ENCODE results near the gene SPATA32. TPM values are rescaled to one million over a fixed set of nuclear protein-coding genes. Genes with fewer than 3 reads are reported as not detected.

SPATA32 gene
- total RNA-seq, 1 donor from 2014 or later: not detected

GRCh38 chr17:45246861-45247428, 14.9 kb downstream of the SPATA32 start:
- TF ChIP-seq, protein P1, sequence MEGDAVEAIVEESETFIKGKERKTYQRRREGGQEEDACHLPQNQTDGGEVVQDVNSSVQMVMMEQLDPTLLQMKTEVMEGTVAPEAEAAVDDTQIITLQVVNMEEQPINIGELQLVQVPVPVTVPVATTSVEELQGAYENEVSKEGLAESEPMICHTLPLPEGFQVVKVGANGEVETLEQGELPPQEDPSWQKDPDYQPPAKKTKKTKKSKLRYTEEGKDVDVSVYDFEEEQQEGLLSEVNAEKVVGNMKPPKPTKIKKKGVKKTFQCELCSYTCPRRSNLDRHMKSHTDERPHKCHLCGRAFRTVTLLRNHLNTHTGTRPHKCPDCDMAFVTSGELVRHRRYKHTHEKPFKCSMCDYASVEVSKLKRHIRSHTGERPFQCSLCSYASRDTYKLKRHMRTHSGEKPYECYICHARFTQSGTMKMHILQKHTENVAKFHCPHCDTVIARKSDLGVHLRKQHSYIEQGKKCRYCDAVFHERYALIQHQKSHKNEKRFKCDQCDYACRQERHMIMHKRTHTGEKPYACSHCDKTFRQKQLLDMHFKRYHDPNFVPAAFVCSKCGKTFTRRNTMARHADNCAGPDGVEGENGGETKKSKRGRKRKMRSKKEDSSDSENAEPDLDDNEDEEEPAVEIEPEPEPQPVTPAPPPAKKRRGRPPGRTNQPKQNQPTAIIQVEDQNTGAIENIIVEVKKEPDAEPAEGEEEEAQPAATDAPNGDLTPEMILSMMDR (conservative IDR thresholded peaks at IDR 0.05): peak; percentile 79
- H3K9me3 Mint-ChIP-seq: no peaks in the 10 kb centered on the region
- H3K4me3 Mint-ChIP-seq: peak overlapping the region; percentile 94
- peaks cover 13% of the 10 kb centered on the region for H3K27me3 Mint-ChIP-seq
- no peak for DNase-seq (ENCODE audit: extremely low spot score, unreplicated experiment)
- peak overlapping the region; percentile 91 for H3K27ac Mint-ChIP-seq
- no peaks in the 10 kb centered on the region for H3K36me3 Mint-ChIP-seq
- peaks cover 8% of the 10 kb centered on the region for H3K4me1 Mint-ChIP-seq (ENCODE audit: unreplicated experiment)

DNA sequence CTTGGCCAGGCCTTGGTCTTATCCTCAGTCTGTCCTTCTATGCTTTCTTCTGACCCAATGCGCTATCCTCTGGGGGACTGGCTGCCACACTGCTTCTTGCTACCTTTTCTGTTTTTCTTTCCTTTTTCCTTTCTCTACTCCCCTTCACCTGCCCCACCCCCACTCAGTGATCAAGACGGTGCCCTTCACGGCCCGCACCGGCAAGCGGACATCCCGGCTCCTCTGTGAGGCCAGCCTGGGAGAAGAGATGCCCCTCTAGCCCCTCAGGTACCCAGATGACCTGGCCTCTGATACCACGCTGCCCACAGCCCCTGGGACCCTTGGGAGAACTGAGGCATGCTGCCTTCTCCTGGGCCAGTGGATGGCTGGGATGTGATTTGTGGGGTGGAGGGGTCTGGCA, 15.6 kb downstream of the SPATA32 start:
- TF ChIP-seq, protein P1 (conservative IDR thresholded peaks at IDR 0.05): no peak
- peaks cover 13% of the 10 kb centered on the region for H3K27me3 Mint-ChIP-seq
- H3K9me3 Mint-ChIP-seq: no peaks in the 10 kb centered on the region
- peak overlapping the region; percentile 62 for H3K27ac Mint-ChIP-seq
- H3K4me3 Mint-ChIP-seq: peak overlapping the region; percentile 94
- no peaks in the 10 kb centered on the region for H3K36me3 Mint-ChIP-seq
- H3K4me1 Mint-ChIP-seq (ENCODE audit: unreplicated experiment): peaks cover 8% of the 10 kb centered on the region
- no peak for DNase-seq (ENCODE audit: extremely low spot score, unreplicated experiment)

GRCh38 chr17:45244725-45245656, 16.9 kb downstream of the SPATA32 start:
- Mint-ChIP-seq H3K4me3 (peak overlapping the region; percentile 49), H3K27ac (no peak overlapping the region), H3K27me3 (peaks cover 25% of the 10 kb centered on the region), H3K36me3 (no peaks in the 10 kb centered on the region), H3K4me1 (ENCODE audit: unreplicated experiment) (peaks cover 8% of the 10 kb centered on the region), H3K9me3 (no peaks in the 10 kb centered on the region)
- TF ChIP-seq, protein P1 (conservative IDR thresholded peaks at IDR 0.05): no peak
- no peak for DNase-seq (ENCODE audit: extremely low spot score, unreplicated experiment)

DNA sequence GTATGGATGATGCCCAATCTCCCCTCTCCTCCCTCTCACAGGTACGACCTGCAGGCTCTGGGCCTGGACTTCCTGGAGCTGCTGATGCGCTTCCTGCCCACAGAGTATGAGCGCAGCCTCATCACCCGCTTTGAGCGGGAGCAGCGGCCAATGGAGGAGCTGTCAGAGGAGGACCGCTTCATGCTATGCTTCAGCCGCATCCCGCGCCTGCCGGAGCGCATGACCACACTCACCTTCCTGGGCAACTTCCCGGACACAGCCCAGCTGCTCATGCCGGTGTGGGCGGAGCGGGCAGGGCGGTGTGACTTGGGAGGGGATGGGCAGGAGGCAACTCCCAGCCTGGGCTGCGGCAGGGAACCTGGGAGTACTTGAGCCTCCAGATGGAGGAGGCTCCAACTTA, 18.1 kb downstream of the SPATA32 start:
- Mint-ChIP-seq H3K4me1 (ENCODE audit: unreplicated experiment) (peaks cover 8% of the 10 kb centered on the region), H3K27ac (no peak overlapping the region), H3K36me3 (no peaks in the 10 kb centered on the region), H3K27me3 (peaks cover 37% of the 10 kb centered on the region), H3K9me3 (no peaks in the 10 kb centered on the region), H3K4me3 (no peak overlapping the region)
- DNase-seq (ENCODE audit: extremely low spot score, unreplicated experiment): no peak
- TF ChIP-seq, protein P1 (conservative IDR thresholded peaks at IDR 0.05): no peak

DNA sequence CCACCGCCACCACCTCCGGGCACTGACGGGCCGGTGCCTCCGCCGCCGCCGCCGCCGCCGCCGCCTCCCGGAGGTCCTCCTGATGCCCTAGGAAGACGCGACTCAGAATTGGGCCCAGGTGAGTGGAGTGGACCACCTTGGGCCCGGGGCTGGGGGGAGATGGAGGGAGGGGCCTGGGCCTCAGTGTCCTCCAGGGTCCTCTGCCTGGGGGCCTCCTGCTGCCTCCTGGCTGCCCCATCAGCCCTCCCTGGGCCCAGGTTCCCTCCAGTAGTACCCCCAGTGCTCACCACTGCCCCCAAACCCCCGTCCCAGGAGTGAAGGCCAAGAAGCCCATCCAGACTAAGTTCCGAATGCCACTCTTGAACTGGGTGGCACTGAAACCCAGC, 19.9 kb downstream of the SPATA32 start:
- H3K4me1 Mint-ChIP-seq (ENCODE audit: unreplicated experiment): peaks cover 8% of the 10 kb centered on the region
- H3K36me3 Mint-ChIP-seq: no peaks in the 10 kb centered on the region
- peaks cover 53% of the 10 kb centered on the region for H3K27me3 Mint-ChIP-seq
- DNase-seq (ENCODE audit: extremely low spot score, unreplicated experiment): no peak
- peak overlapping the region; percentile 83 for H3K4me3 Mint-ChIP-seq
- H3K27ac Mint-ChIP-seq: peak overlapping the region; percentile 52
- H3K9me3 Mint-ChIP-seq: no peaks in the 10 kb centered on the region
- TF ChIP-seq, protein P1 (conservative IDR thresholded peaks at IDR 0.05): no peak
